PC-9 (cell line): ENCODE results near the gene ZNF12.

Experiments
- CTCF ChIP-seq: fragments of 200-600 bp; sonication (generic); conservative IDR thresholded peaks from 2 replicates; pipeline ENCODE4 v1.6.1; 2017; ENCODE audit warnings: mixed run types, antibody characterized with exemption, mild to moderate bottlenecking, moderate library complexity
- EZH2 ChIP-seq: fragments of 200-600 bp; sonication (generic); IDR thresholded peaks from 2 replicates; pipeline ENCODE4 v1.8.0; 2017; ENCODE audit warnings: antibody characterized with exemption, low read depth

- TF ChIP-seq CTCF = peak; percentile 17; the same call in 1 of the 2 replicates
- TF ChIP-seq EZH2 = no peak
These were observed 23.0 kb upstream of the ZNF12 start for GRCh38 chr7:6729492-6730342.
